ENCODE results near the gene ASB2.

Gene ASB2, protein sequence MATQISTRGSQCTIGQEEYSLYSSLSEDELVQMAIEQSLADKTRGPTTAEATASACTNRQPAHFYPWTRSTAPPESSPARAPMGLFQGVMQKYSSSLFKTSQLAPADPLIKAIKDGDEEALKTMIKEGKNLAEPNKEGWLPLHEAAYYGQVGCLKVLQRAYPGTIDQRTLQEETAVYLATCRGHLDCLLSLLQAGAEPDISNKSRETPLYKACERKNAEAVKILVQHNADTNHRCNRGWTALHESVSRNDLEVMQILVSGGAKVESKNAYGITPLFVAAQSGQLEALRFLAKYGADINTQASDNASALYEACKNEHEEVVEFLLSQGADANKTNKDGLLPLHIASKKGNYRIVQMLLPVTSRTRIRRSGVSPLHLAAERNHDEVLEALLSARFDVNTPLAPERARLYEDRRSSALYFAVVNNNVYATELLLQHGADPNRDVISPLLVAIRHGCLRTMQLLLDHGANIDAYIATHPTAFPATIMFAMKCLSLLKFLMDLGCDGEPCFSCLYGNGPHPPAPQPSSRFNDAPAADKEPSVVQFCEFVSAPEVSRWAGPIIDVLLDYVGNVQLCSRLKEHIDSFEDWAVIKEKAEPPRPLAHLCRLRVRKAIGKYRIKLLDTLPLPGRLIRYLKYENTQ

GRCh38 chr14:93976477-93977057 is at the start of gene ASB2:
TSS of gene ASB2 (minus strand) at chr14:93976570. CDS start at chr14:93964539, 12,031 bp downstream.
- no peak for DNase-seq

DNA sequence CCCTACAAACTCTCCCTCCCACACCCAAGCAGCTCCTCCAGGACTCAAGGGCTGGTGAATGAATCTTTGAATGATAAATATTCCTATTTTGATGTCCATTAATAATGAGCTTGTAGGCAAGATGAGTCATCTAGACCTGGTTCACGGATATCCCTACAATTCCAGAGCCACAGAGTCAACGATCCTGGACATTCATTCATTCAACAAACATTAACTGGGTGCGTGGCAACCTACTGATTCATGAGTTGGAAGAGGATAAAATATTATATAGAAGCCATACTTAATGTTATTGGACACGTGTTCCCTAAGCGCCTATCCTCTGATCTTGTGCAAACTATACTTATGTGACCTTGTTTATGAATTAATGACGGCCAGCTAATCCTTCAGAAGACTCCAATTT is 49.4 kb upstream of the ASB2 start:
- DNase-seq = no peak

DNA sequence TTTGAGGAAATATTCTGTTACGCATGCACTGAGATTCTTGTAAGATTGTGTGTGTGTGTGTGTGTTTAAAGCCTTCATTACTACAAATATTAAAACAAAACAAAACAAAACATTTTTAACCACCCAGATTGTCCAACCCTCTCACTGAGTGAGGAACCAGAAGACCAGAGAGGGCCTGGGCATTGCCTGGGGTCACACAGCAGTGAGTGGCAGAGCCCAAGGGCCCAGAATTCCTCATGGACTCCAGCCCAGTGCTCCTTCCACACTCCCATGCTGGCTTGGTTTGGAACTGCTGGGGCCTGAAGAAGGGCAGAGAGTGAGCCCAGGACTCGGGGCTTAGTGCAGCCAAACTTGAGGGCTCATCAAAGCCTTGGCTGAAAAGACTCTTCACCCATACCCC is 48.2 kb upstream of the ASB2 start:
- no peak for DNase-seq

- DNase-seq = no peak
Observed at GRCh38 chr14:94022532-94023411, 46.4 kb upstream of the ASB2 start.

DNA sequence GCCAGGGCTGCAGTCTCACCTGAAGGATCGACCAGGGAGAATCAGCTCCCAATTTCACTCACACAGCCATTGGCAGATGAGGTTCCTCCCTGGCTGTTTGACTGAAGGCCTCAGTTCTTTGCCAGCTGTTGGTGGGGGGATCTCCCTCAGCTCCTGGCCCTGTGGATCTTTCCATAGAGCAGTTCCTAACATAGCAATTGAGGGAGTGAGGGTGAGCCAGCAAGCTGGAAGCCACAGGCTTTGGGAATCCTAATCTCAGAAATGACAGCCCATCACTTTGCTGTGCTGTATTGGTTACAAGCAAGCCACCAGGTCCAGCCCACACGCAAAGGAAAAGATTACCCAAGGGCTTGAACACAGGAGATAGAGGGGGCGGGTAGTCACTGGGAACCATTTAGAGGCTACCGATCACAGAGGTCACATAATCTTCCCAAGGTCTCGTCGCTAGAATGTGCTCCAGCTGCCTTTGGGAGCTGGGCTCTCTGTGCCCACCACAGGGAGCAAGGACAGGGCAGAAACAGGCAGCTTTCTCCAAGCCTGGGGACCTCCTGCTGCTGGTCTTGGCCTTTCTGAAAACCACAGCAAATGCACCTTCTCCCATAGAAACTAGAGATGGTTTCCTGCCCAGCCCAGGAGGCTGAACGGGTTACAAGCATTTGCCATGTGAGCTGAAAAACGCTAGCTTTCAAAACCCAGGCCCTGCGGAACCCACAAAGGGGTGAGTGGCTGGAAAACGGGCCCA is 45.2 kb upstream of the ASB2 start:
- no peak for DNase-seq

DNA sequence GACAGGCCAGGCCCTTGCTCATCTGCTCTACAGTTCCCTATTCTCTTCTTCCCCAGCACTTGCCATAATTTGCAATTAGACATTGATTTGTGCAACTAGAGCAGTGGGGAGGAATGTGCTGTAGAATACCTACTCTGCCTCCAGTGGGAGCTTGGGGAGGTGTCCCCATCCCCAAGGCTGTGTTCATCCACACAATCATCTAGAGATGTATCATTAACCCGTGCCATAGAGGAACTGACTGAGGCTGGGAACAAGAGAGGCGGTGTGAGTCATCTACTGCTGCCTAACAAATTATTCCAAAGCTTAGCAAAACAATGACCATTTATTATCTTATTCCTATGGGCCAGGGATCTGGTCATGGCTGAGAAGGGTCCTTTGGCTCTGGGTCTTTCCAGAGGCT is 44.6 kb upstream of the ASB2 start:
- no peak for DNase-seq

- DNase-seq = no peak
Observed at GRCh38 chr14:94020267-94020666, 43.9 kb upstream of the ASB2 start.

DNA sequence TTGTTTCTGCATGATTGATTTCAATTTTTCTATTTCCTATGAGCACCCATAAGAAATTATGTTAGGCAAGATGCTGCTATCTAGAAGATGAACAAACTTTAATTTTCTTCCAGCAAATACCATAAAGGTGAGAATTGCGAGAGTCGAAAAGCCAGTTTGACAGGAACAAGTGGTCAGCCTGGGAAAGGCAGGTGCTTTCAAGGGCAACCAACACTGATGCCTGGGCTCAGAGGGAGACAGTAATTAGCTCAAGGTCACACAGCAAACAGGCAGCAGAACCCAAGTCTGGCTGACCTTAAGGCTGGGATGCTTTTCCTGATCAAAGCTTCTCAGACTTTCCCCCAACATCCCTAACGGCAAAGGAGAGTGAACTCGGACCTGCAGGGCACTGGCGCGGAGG is 43.0 kb upstream of the ASB2 start:
- no peak for DNase-seq

- no peak for DNase-seq
Observed at GRCh38 chr14:94018308-94018707, 41.9 kb upstream of the ASB2 start.

DNA sequence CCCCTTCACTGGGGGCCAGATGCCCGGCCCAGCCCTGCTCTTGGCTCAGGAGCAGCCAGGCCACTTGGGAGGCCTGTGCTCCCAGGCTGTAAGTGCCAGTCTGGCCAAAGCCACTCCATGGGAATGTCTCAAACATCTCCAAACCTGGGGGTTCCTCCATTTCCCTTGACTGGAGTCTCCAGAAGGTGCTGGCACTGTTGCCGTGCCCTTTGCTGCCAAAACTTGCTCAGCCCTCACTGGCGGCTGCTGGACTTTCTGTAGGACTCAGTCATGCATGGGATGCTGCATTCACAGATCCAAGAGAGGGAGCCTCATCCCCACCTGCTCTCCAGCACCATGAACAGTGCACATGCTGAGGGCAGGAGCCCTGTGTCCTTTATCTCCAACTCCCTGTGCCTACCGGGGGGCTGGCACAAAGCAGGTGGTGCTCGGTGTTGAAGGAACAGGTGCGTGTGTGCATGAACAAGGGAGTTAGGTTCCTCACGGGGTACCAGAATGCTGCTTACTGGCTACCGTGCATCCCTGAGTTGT is 40.1 kb upstream of the ASB2 start:
- DNase-seq = no peak

DNA sequence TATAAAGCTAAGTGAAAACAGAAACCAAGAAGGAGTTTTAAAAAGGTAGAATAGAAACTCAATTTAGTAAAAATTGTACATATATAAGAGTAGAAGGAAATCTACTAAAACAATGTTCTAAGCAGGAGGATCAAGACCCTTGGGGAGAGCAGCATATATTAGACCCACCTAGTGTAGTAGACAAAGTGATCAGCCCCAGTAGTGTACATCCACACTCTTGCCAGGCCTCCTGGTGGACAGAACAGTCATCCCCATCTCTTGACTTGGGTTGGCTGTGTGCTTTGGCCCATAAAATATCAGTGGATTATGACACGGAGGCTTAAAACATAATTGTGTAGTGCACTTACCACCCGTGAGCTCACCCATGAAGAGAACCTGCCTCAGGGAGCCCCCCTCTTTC is 38.9 kb upstream of the ASB2 start:
- DNase-seq = no peak

DNA sequence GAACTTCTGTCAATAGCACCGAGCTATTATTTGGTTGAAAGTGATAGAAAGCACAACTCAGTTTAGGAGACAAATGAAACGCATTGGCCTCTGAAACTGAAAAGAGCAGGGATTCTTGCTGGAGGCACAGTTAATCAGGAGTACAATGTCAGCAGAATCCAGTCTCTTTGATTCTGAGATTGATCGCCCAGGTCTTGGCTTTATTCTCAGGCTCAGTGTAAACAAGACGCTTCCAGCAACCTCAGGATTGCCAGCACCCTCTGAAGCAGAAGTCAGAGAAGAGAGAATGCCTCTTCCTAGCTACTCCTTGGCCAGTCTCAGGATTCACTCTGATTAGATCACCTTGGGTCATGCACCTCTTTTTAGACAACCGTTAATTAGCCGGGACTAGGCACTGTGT is 38.0 kb upstream of the ASB2 start:
- DNase-seq = no peak

DNA sequence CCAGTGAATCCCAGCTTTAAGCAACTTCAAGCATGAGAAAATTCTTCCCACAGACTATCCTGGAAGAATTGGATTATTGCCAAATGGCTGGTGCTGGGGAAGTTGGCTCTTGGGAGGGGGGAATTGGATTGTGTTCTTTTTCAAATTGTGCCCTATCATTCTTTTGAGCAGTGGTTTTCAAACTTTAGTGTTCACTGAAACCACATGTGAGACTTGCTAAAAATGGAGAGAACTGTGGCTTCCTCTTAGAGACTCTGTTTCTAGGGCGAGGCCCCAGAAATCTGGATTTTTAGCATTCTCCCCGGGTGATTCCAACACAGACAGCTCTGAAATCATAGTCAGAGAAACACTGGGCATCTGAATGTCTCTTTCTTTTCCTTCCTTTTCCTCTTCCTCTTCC is 35.4 kb upstream of the ASB2 start:
- DNase-seq = no peak

- no peak for DNase-seq
Observed at GRCh38 chr14:94010625-94011024, 34.3 kb upstream of the ASB2 start.

GRCh38 chr14:94009767-94010166 is 33.4 kb upstream of the ASB2 start:
- DNase-seq = no peak

- DNase-seq = no peak
Observed at GRCh38 chr14:94008234-94008633, 31.9 kb upstream of the ASB2 start.

- no peak for DNase-seq
Observed at GRCh38 chr14:94005324-94006073, 29.1 kb upstream of the ASB2 start.

DNA sequence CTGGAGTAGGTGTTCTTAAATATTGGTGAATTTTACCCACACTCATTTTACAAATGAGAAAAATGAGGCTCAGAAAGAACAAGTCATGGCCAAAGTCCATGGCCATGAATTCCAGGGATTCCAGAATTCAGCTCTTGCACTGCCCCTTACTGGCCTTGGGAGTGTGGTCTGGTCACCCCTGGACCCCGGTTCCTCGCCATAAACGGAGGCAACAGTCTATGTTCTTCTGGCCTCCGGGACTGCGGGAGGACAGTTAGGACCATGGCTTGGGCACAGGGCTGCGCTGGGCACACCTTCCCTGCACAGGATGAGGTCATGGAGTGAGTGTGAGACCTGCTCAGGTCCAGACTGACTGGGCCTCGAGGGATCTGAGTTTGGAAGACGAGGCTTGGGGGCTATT is 27.6 kb upstream of the ASB2 start:
- no peak for DNase-seq

DNA sequence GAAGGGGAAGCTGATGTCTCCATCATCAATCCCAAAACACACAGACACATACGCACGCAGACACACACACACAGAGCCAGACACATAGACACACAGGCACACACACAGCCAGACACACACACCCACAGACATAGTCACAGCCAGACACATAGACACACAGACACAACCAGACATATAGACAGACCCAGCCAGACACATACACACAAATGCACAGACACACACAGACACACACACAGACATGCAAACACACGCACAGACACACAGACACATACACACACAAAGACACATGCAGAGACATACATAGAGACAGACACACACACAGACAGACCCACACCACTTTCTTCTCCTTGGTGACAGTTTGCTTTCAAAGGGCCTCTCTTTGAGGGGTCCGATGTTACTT is 27.0 kb upstream of the ASB2 start:
- DNase-seq = no peak

DNA sequence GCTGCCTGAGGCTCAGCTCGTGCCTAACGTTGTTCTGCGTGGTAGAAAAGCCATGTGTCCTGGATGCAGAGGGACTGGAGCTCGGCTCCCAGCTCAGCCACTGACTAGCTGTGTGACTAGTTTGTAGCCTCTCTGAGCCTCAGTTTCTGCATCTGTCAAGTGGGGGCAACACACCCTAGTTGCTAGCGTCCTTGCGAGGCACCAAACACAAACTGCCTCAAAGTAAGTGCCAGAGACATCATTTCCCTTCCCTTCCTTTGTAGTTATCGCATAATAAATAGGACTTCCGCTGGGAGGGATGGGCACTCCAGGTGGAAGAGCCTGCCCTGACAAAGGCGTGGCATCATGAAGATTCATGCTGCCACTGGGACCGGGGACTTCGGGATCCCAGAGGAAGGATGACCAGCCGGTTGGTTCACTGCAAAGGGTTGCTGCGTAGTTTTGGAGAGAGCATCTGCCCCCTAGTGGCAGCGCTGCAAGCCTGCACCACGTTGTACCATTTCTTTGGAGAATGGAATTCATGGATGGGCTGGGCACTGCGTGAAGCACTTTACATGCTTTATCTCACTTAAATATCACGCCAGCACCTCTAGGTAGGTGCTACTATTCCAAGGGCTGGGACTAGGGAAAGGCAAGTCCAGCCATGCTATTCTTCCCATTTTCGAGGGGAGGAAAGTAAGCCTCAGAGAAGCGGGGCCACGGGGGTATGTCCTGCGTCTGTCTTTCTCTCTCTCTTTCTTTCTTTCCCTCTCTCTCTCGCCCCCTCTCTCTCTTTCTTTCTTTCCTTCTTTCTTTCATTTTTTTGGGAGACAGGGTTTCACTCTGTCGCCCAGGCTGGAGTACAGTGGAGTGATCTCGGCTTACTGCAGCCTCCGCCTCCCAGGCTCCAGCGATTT is 25.4 kb upstream of the ASB2 start:
- peak; percentile 55 for DNase-seq
